A549 (cell line): Measurements from ENCODE around the gene POLDIP3.

Experiments used
- BHLHE40 ChIP-seq: IDR thresholded peaks from 2 replicates; pipeline ENCODE4 v1.6.1; 2012; ENCODE audit warnings: low read depth, low read length, inconsistent platforms
- CHD2 ChIP-seq: fragments of 150-350 bp; IDR thresholded peaks from 2 replicates; pipeline ENCODE4 v1.6.1; 2014; ENCODE audit warnings: low read length; ENCODE audit not compliant: partially characterized antibody
- CTCF ChIP-seq: fragments of >200 bp; sonication (Bioruptor Twin); formaldehyde crosslinking; IDR thresholded peaks from 3 replicates; pipeline ENCODE4 v1.5.1; 2016
- EP300 ChIP-seq, 2 experiments: fragments of >200 bp; sonication (Bioruptor Twin); formaldehyde crosslinking; IDR thresholded peaks; 2 replicates in 1 of 2; 3 replicates in 1 of 2; pipeline ENCODE4 v1.6.1; 2016 to 2017
- HDAC2 ChIP-seq: fragments of 200-600 bp; sonication (generic); IDR thresholded peaks from 2 replicates; pipeline ENCODE4 v1.6.1; 2016
- HES2 ChIP-seq: fragments of >200 bp; sonication (Bioruptor Twin); formaldehyde crosslinking; IDR thresholded peaks from 2 replicates; pipeline ENCODE4 v1.6.1; 2016
- PBX3 ChIP-seq: IDR thresholded peaks from 2 replicates; pipeline ENCODE4 v1.6.1; 2012
- POLR2A ChIP-seq: IDR thresholded peaks from 2 replicates; pipeline ENCODE4 v1.6.1; 2012; ENCODE audit warnings: mild to moderate bottlenecking, low read length
- RAD21 ChIP-seq, 2 experiments: fragments of >200 bp in 1 of 2; sonication (Bioruptor Twin) in 1 of 2; formaldehyde crosslinking in 1 of 2; IDR thresholded peaks in 1 of 2; conservative IDR thresholded peaks in 1 of 2; 2 replicates in 1 of 2; 3 replicates in 1 of 2; pipeline ENCODE4 v1.6.1; 2012 to 2018; ENCODE audit warnings: inconsistent platforms in 1 of 2
- REST ChIP-seq: fragments of 200-600 bp; sonication (generic); IDR thresholded peaks from 2 replicates; pipeline ENCODE4 v1.6.1; 2016; ENCODE audit warnings: antibody characterized with exemption, mild to moderate bottlenecking, moderate library complexity
- SMC3 ChIP-seq: fragments of >200 bp; sonication (Bioruptor Twin); formaldehyde crosslinking; IDR thresholded peaks from 3 replicates; pipeline ENCODE4 v1.6.1; 2018; ENCODE audit warnings: inconsistent platforms

- TF ChIP-seq HES2 (no peak), RAD21 (conservative IDR thresholded peaks at IDR 0.05 in 1 of 2, IDR thresholded peaks at IDR 0.05 in 1 of 2) (no peak), POLR2A (no peak), SMC3 (no peak), CTCF (no peak), BHLHE40 (no peak), PBX3 (no peak), REST (no peak), EP300 (IDR thresholded peaks at IDR 0.05) (no peak), HDAC2 (no peak), CHD2 (no peak)
These were observed 33.3 kb upstream of the POLDIP3 start for GRCh38 chr22:42648017-42648367.
